Measurements from ENCODE around the gene TMTC1. TPM values are rescaled to one million over a fixed set of nuclear protein-coding genes. Genes with fewer than 3 reads are reported as not detected.

The TMTC1 gene
- total RNA-seq, 1 donor from 2014 or later: 16.1 TPM

- Histone ChIP-seq H3K4me3 (no peak overlapping the region), H3K27me3 (no peaks in the 10 kb centered on the region), H3K9ac (no peak overlapping the region), H3K4me2 (no peak overlapping the region), H4K20me1 (ENCODE audit: low read depth) (peaks cover 3% of the 10 kb centered on the region), H3F3A (ENCODE audit: low read depth) (no peaks in the 10 kb centered on the region), H3K27ac (no peak overlapping the region), H3K79me2 (ENCODE audit: low read depth) (peaks cover 52% of the 10 kb centered on the region), H3K9me3 (ENCODE audit: low read depth) (peaks cover 3% of the 10 kb centered on the region), H3K4me1 (peaks cover 6% of the 10 kb centered on the region), H2AFZ (replicated peaks) (no peak overlapping the region), H3K36me3 (no peaks in the 10 kb centered on the region)
- H3K36me3 Mint-ChIP-seq: peaks cover 29% of the 10 kb centered on the region
- H3K27me3 Mint-ChIP-seq (ENCODE audit: insufficient read depth, low read depth): no peaks in the 10 kb centered on the region
- H3K9me3 Mint-ChIP-seq: peaks cover 36% of the 10 kb centered on the region
- peaks cover 15% of the 10 kb centered on the region for H3K4me1 Mint-ChIP-seq
- H3K4me3 Mint-ChIP-seq: no peak overlapping the region
- DNase-seq (ENCODE audit: low spot score): no peak
- H3K27ac Mint-ChIP-seq: no peak overlapping the region
- no peak for TF ChIP-seq CTCF (IDR thresholded peaks at IDR 0.05)
- TF ChIP-seq EZH2phosphoT487 (IDR thresholded peaks at IDR 0.05): no peak
- no peak for TF ChIP-seq EZH2 (IDR thresholded peaks at IDR 0.05)
These were observed 10.7 kb downstream of the TMTC1 start for GRCh38 chr12:29773076-29773475.

GRCh38 chr12:29771786-29772185 is 12.0 kb downstream of the TMTC1 start:
- no peak overlapping the region for H3K4me3 ChIP-seq
- DNase-seq (ENCODE audit: low spot score): no peak
- H3K27ac ChIP-seq: no peak overlapping the region
- peaks cover 3% of the 10 kb centered on the region for H4K20me1 ChIP-seq (ENCODE audit: low read depth)
- no peaks in the 10 kb centered on the region for H3F3A ChIP-seq (ENCODE audit: low read depth)
- H2AFZ ChIP-seq (replicated peaks): no peak overlapping the region
- H3K9me3 Mint-ChIP-seq: peaks cover 28% of the 10 kb centered on the region
- H3K4me2 ChIP-seq: no peak overlapping the region
- no peaks in the 10 kb centered on the region for H3K27me3 ChIP-seq
- no peaks in the 10 kb centered on the region for H3K36me3 ChIP-seq
- no peak overlapping the region for H3K27ac Mint-ChIP-seq
- H3K9me3 ChIP-seq (ENCODE audit: low read depth): peaks cover 3% of the 10 kb centered on the region
- H3K27me3 Mint-ChIP-seq (ENCODE audit: insufficient read depth, low read depth): no peaks in the 10 kb centered on the region
- H3K9ac ChIP-seq: no peak overlapping the region
- TF ChIP-seq EZH2 (IDR thresholded peaks at IDR 0.05) (no peak), EZH2phosphoT487 (IDR thresholded peaks at IDR 0.05) (no peak), CTCF (IDR thresholded peaks at IDR 0.05) (no peak)
- peaks cover 9% of the 10 kb centered on the region for H3K4me1 ChIP-seq
- H3K4me1 Mint-ChIP-seq: peaks cover 24% of the 10 kb centered on the region
- peaks cover 45% of the 10 kb centered on the region for H3K79me2 ChIP-seq (ENCODE audit: low read depth)
- peaks cover 29% of the 10 kb centered on the region for H3K36me3 Mint-ChIP-seq
- H3K4me3 Mint-ChIP-seq: no peak overlapping the region

- TF ChIP-seq EZH2 (IDR thresholded peaks at IDR 0.05) (no peak), EZH2phosphoT487 (IDR thresholded peaks at IDR 0.05) (no peak), CTCF (IDR thresholded peaks at IDR 0.05) (no peak)
- DNase-seq (ENCODE audit: low spot score): no peak
- H3K4me1 Mint-ChIP-seq: peaks cover 24% of the 10 kb centered on the region
- H3K9me3 ChIP-seq (ENCODE audit: low read depth): peaks cover 2% of the 10 kb centered on the region
- H3K36me3 Mint-ChIP-seq: peaks cover 28% of the 10 kb centered on the region
- H2AFZ ChIP-seq (replicated peaks): no peak overlapping the region
- H4K20me1 ChIP-seq (ENCODE audit: low read depth): peaks cover 3% of the 10 kb centered on the region
- H3K27me3 ChIP-seq: no peaks in the 10 kb centered on the region
- no peak overlapping the region for H3K4me2 ChIP-seq
- no peak overlapping the region for H3K9ac ChIP-seq
- H3K79me2 ChIP-seq (ENCODE audit: low read depth): peaks cover 39% of the 10 kb centered on the region
- no peak overlapping the region for H3K27ac Mint-ChIP-seq
- peaks cover 23% of the 10 kb centered on the region for H3K9me3 Mint-ChIP-seq
- H3K36me3 ChIP-seq: no peaks in the 10 kb centered on the region
- no peak overlapping the region for H3K27ac ChIP-seq
- no peak overlapping the region for H3K4me3 ChIP-seq
- H3F3A ChIP-seq (ENCODE audit: low read depth): no peaks in the 10 kb centered on the region
- no peaks in the 10 kb centered on the region for H3K27me3 Mint-ChIP-seq (ENCODE audit: insufficient read depth, low read depth)
- H3K4me3 Mint-ChIP-seq: no peak overlapping the region
- H3K4me1 ChIP-seq: peaks cover 9% of the 10 kb centered on the region
These were observed 12.6 kb downstream of the TMTC1 start for GRCh38 chr12:29771165-29771564.
